Kasumi-1 (cell line): ENCODE measurements around the gene LPGAT1.
"Not testable (repeated sequence)": the region's sequence is repeated elsewhere in the genome, so short reads cannot be mapped to it uniquely, and the experiment has no call there.

Experiments used
- DNase-seq, 2 experiments: peaks; one replicate each; lab custom pipeline; 2025; lab: John Stamatoyannopoulos, UW

LPGAT1 gene

GRCh38 chr1:211830328-211831142 lies at the start of gene LPGAT1:
Gene LPGAT1 (minus strand): TSS chr1:211830763. CDS start chr1:211829296, 1,467 bp downstream.
- DNase-seq = peak; percentile 65 to 69

- DNase-seq = no peak
These were observed 48.9 kb upstream of the LPGAT1 start for GRCh38 chr1:211879475-211879874.

- DNase-seq = no peak
These were observed 46.5 kb upstream of the LPGAT1 start for GRCh38 chr1:211876851-211877590.

- DNase-seq = no peak
These were observed 45.0 kb upstream of the LPGAT1 start for GRCh38 chr1:211875541-211875940.

GRCh38 chr1:211874521-211875347 lies 44.2 kb upstream of the LPGAT1 start:
- DNase-seq = no peak

GRCh38 chr1:211873731-211874130 lies 43.2 kb upstream of the LPGAT1 start:
- DNase-seq = not testable (repeated sequence)

GRCh38 chr1:211870156-211870555 lies 39.6 kb upstream of the LPGAT1 start:
- no peak for DNase-seq

- no peak for DNase-seq
These were observed 34.6 kb upstream of the LPGAT1 start for GRCh38 chr1:211865180-211865579.

GRCh38 chr1:211859405-211859804 lies 28.8 kb upstream of the LPGAT1 start:
- no peak for DNase-seq

GRCh38 chr1:211851174-211851573 lies 20.6 kb upstream of the LPGAT1 start:
- DNase-seq = no peak

GRCh38 chr1:211843507-211844298 lies 13.1 kb upstream of the LPGAT1 start:
- no peak for DNase-seq

- no peak for DNase-seq
These were observed 12.5 kb upstream of the LPGAT1 start for GRCh38 chr1:211843018-211843417.

- DNase-seq = no peak
These were observed 12.0 kb upstream of the LPGAT1 start for GRCh38 chr1:211842518-211842917.

GRCh38 chr1:211839106-211839505 lies 8.5 kb upstream of the LPGAT1 start:
- no peak for DNase-seq

- DNase-seq = no peak
These were observed 2.7 kb upstream of the LPGAT1 start for GRCh38 chr1:211833174-211833820.

- no peak for DNase-seq
These were observed 2.1 kb upstream of the LPGAT1 start for GRCh38 chr1:211832661-211833060.

GRCh38 chr1:211831558-211832323 lies 1.2 kb upstream of the LPGAT1 start:
- no peak for DNase-seq

GRCh38 chr1:211830055-211830327 lies 572 bp downstream of the LPGAT1 start:
- DNase-seq = no peak

- DNase-seq = peak; percentile 16 to 52
These were observed 1.1 kb downstream of the LPGAT1 start for GRCh38 chr1:211829343-211830054.
